ENCODE measurements around the gene CIAPIN1. TPM values are rescaled to one million over a fixed set of nuclear protein-coding genes. Genes with fewer than 3 reads are reported as not detected.
"Not testable (repeated sequence)": the region's sequence is repeated elsewhere in the genome, so short reads cannot be mapped to it uniquely, and the experiment has no call there.

Gene CIAPIN1
- total RNA-seq, 1 experiment from 2014 or later = 99.9 TPM

- TF ChIP-seq CTCF (IDR thresholded peaks at IDR 0.05; ENCODE audit: unreplicated experiment) = no peak
- no TSS peak for BruUV-seq (replicated peaks)
- H3K4me3 Mint-ChIP-seq (ENCODE audit: unreplicated experiment) = no peak overlapping the region
- no peaks in the 10 kb centered on the region for H3K36me3 Mint-ChIP-seq (ENCODE audit: insufficient read depth, unreplicated experiment)
- peaks cover 16% of the 10 kb centered on the region for H3K27me3 Mint-ChIP-seq (ENCODE audit: insufficient read depth, unreplicated experiment)
- H3K9me3 Mint-ChIP-seq (ENCODE audit: unreplicated experiment) = no peaks in the 10 kb centered on the region
- intact Hi-C loops (cut with micrococcal nuclease) = no loop called here
- ChIA-PET CTCF (interaction anchor here (0.6 to 0.9 kb wide), 2 partner anchors 16 to 99 kb away, joined by 3 to 5 read pairs; no protein-coding TSS in a partner anchor), POLR2A (no interaction called here)
- no peak overlapping the region for H3K27ac Mint-ChIP-seq (ENCODE audit: low read depth, unreplicated experiment)
- no peak for DNase-seq (ENCODE audit: unreplicated experiment)
- H3K4me1 Mint-ChIP-seq (ENCODE audit: insufficient read depth, unreplicated experiment) = no peaks in the 10 kb centered on the region
Measured at GRCh38 chr16:57401943-57402640, 45.1 kb downstream of the CIAPIN1 start.

- H3K9me3 Mint-ChIP-seq (ENCODE audit: unreplicated experiment); H3K4me1 Mint-ChIP-seq (ENCODE audit: insufficient read depth, unreplicated experiment); intact Hi-C loops (cut with micrococcal nuclease); POLR2A ChIA-PET; BruUV-seq (replicated peaks); DNase-seq (ENCODE audit: unreplicated experiment); H3K4me3 Mint-ChIP-seq (ENCODE audit: unreplicated experiment); H3K27ac Mint-ChIP-seq (ENCODE audit: low read depth, unreplicated experiment); H3K36me3 Mint-ChIP-seq (ENCODE audit: insufficient read depth, unreplicated experiment): not testable (repeated sequence)
- CTCF ChIA-PET = interaction anchor here (3.4 kb wide), 1 partner anchor 20 kb away, joined by 19 read pairs; no protein-coding TSS in a partner anchor
- peaks cover 16% of the 10 kb centered on the region for H3K27me3 Mint-ChIP-seq (ENCODE audit: insufficient read depth, unreplicated experiment)
Measured at GRCh38 chr16:57397493-57397892, 49.7 kb downstream of the CIAPIN1 start.

- no peak for TF ChIP-seq CTCF (IDR thresholded peaks at IDR 0.05; ENCODE audit: unreplicated experiment)
- no peaks in the 10 kb centered on the region for H3K36me3 Mint-ChIP-seq (ENCODE audit: insufficient read depth, unreplicated experiment)
- DNase-seq (ENCODE audit: unreplicated experiment) = no peak
- peaks cover 17% of the 10 kb centered on the region for H3K27me3 Mint-ChIP-seq (ENCODE audit: insufficient read depth, unreplicated experiment)
- CTCF ChIA-PET = interaction anchor here (1.0 kb wide), 1 partner anchor 22 kb away, joined by 4 read pairs; no protein-coding TSS in a partner anchor
- POLR2A ChIA-PET = no interaction called here
- intact Hi-C loops (cut with micrococcal nuclease) = no loop called here
- no peak overlapping the region for H3K4me3 Mint-ChIP-seq (ENCODE audit: unreplicated experiment)
- H3K9me3 Mint-ChIP-seq (ENCODE audit: unreplicated experiment) = no peaks in the 10 kb centered on the region
- no TSS peak for BruUV-seq (replicated peaks)
- H3K4me1 Mint-ChIP-seq (ENCODE audit: insufficient read depth, unreplicated experiment) = no peaks in the 10 kb centered on the region
- no peak overlapping the region for H3K27ac Mint-ChIP-seq (ENCODE audit: low read depth, unreplicated experiment)
Measured at GRCh38 chr16:57396786-57397185, 50.4 kb downstream of the CIAPIN1 start.

DNA sequence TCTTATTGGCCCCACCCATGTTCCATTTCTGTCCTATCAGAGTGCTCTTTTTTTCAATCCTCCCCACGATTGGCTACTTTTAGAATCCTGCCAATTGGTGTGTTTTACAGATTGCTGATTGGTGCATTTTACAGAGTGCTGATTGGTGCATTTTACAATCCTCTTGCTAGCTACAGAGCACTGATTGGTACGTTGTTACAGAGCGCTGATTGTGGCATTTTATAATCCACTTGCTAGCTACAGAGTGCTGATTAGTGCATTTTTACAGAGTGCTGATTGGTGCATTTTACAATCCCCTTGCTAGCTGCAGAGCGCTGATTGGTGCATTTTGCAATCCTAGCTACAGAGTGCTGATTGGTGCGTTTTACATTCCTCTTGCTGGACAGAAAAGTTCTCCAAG is 52.2 kb downstream of the CIAPIN1 start:
- BruUV-seq (replicated peaks) = no TSS peak

More for the DNA sequence above, 52.2 kb downstream of the CIAPIN1 start:
- H3K4me1 Mint-ChIP-seq (ENCODE audit: insufficient read depth, unreplicated experiment) = no peaks in the 10 kb centered on the region
- no peak for TF ChIP-seq CTCF (IDR thresholded peaks at IDR 0.05; ENCODE audit: unreplicated experiment)
- DNase-seq (ENCODE audit: unreplicated experiment) = no peak
- H3K27ac Mint-ChIP-seq (ENCODE audit: low read depth, unreplicated experiment) = no peak overlapping the region
- peaks cover 17% of the 10 kb centered on the region for H3K27me3 Mint-ChIP-seq (ENCODE audit: insufficient read depth, unreplicated experiment)
- intact Hi-C loops (cut with micrococcal nuclease) = no loop called here
- CTCF ChIA-PET = interaction anchor here (0.6 to 2.4 kb wide), 6 partner anchors 18 to 1039 kb away, joined by 3 to 11 read pairs (median 4); no protein-coding TSS in a partner anchor
- H3K36me3 Mint-ChIP-seq (ENCODE audit: insufficient read depth, unreplicated experiment) = no peaks in the 10 kb centered on the region
- POLR2A ChIA-PET = interaction anchor here (0.9 to 1.0 kb wide), 2 partner anchors 52 to 149 kb away, joined by 3 to 4 read pairs; partner anchors contain the start of genes CIAPIN1 and COQ9
- no peaks in the 10 kb centered on the region for H3K9me3 Mint-ChIP-seq (ENCODE audit: unreplicated experiment)
- H3K4me3 Mint-ChIP-seq (ENCODE audit: unreplicated experiment) = no peak overlapping the region

All from MCF 10A (cell line).